Right lobe of liver (tissue), 4 donors: Measurements from ENCODE around the gene SLC6A20.

Source experiments
- POLR2A ChIP-seq: fragments of 450-650 bp; IDR thresholded peaks from one replicate; pipeline ENCODE4 v1.6.1; 2017; ENCODE audit warnings: antibody characterized with exemption, mild to moderate bottlenecking
- TF ChIP-seq, protein P1 (sequence below), 4 donors: fragments of 200-600 bp in 3 of 4; fragments of 450-650 bp in 1 of 4; IDR thresholded peaks; one replicate each; pipeline versions ENCODE4 v1.5.1 to v1.8.0; 2016 to 2022; ENCODE audit warnings: antibody characterized with exemption in 4 of 4, mild to moderate bottlenecking in 2 of 4
- donor health status: DM: no; HTN: no; CAD: no.
- donor health status: DM: no; HTN: no; CAD: no.
- donor health status: DM: no; HTN: yes; CAD: no.

DNA sequence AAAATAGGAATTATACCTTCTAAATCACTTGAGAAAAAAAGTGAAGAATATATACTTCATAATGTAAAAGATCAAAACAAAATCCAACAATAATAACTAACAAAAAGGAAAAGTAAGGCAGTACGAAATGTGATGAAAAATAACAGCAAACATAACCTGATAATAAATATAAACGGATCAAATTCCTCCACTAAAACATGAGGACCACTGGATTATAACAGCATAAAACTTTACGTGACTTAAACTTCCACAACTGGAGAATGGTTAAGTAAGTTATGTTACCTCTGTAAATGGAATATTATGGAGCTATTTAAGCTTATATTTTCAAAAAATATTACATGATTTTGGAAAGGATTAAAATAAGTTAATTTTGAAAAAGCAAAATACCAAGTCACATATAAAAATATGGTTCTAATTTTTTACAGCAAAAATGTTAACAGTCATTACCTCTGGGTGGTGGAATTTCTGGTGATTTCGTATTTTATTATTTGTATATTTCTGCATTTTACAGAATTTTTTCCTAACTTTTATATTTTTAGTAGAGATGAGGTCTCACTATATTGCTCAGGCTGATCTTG, 7.0 kb downstream of the SLC6A20 start:
- TF ChIP-seq, protein P1, sequence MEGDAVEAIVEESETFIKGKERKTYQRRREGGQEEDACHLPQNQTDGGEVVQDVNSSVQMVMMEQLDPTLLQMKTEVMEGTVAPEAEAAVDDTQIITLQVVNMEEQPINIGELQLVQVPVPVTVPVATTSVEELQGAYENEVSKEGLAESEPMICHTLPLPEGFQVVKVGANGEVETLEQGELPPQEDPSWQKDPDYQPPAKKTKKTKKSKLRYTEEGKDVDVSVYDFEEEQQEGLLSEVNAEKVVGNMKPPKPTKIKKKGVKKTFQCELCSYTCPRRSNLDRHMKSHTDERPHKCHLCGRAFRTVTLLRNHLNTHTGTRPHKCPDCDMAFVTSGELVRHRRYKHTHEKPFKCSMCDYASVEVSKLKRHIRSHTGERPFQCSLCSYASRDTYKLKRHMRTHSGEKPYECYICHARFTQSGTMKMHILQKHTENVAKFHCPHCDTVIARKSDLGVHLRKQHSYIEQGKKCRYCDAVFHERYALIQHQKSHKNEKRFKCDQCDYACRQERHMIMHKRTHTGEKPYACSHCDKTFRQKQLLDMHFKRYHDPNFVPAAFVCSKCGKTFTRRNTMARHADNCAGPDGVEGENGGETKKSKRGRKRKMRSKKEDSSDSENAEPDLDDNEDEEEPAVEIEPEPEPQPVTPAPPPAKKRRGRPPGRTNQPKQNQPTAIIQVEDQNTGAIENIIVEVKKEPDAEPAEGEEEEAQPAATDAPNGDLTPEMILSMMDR (IDR thresholded peaks at IDR 0.05): no peak
- no peak for TF ChIP-seq POLR2A
